ENCODE results near the gene TTC19. TPM values are rescaled to one million over a fixed set of nuclear protein-coding genes. Genes with fewer than 3 reads are reported as not detected.
A peak's percentile ranks its signal among the peaks of the same experiment; 100 is the strongest.

The TTC19 gene
- total RNA-seq, 1 experiment from 2014 or later, result 20.2 TPM

DNA sequence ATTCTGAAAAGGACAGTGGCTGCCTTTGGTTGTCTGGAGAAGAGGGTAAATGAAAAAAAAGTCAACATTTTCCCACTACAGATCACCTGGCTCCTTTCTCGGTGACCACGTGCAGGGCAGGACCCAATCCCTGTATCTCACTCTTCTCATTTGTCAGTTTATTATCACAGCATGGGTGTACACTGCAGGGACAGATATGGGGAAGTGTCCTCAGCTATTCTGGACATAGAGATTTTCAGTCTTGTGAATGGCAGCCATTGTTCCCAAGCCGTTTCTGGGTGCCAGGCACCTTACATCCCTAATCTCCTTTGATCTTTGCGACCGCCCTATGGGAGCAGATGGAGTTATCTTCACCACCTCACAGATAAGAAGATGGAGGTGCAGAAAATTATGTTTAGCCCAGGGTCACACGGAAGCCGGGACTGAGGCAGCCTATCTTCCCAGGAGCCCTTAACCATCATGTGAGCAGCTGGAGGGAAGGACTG, 47.5 kb upstream of the TTC19 start:
- H3K4me3 Mint-ChIP-seq (ENCODE audit: unreplicated experiment), result no peak overlapping the region
- H3K27me3 Mint-ChIP-seq (ENCODE audit: insufficient read depth, unreplicated experiment), result no peaks in the 10 kb centered on the region
- H3K4me1 Mint-ChIP-seq (ENCODE audit: low read depth, unreplicated experiment), result no peaks in the 10 kb centered on the region
- ChIA-PET CTCF (no interaction called here), POLR2A (no interaction called here)
- no peaks in the 10 kb centered on the region for H3K9me3 Mint-ChIP-seq (ENCODE audit: unreplicated experiment)
- Histone ChIP-seq H3K27me3 (replicated peaks; ENCODE audit: control insufficient read depth, insufficient read depth, low read length) (no peaks in the 10 kb centered on the region), H3K9me3 (no peaks in the 10 kb centered on the region), H3K36me3 (ENCODE audit: control insufficient read depth, insufficient read depth, low read length) (no peaks in the 10 kb centered on the region), H3K4me3 (ENCODE audit: low read depth, low read length) (no peak overlapping the region), H3K4me1 (peaks cover 24% of the 10 kb centered on the region)
- intact Hi-C loops (cut with micrococcal nuclease; ENCODE audit: unreplicated experiment), result no loop called here
- TF ChIP-seq, protein P1, sequence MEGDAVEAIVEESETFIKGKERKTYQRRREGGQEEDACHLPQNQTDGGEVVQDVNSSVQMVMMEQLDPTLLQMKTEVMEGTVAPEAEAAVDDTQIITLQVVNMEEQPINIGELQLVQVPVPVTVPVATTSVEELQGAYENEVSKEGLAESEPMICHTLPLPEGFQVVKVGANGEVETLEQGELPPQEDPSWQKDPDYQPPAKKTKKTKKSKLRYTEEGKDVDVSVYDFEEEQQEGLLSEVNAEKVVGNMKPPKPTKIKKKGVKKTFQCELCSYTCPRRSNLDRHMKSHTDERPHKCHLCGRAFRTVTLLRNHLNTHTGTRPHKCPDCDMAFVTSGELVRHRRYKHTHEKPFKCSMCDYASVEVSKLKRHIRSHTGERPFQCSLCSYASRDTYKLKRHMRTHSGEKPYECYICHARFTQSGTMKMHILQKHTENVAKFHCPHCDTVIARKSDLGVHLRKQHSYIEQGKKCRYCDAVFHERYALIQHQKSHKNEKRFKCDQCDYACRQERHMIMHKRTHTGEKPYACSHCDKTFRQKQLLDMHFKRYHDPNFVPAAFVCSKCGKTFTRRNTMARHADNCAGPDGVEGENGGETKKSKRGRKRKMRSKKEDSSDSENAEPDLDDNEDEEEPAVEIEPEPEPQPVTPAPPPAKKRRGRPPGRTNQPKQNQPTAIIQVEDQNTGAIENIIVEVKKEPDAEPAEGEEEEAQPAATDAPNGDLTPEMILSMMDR (IDR thresholded peaks at IDR 0.05; ENCODE audit: insufficient read depth in 1 of 2, low read depth in 1 of 2, low read length in 1 of 2, severe bottlenecking in 1 of 2, unreplicated experiment in 1 of 2), result no peak
- H3K27ac Mint-ChIP-seq (ENCODE audit: unreplicated experiment), result peak overlapping the region; percentile 35
- peak in 1 of 2 experiments; percentile 64 for DNase-seq
- H3K36me3 Mint-ChIP-seq (ENCODE audit: insufficient read depth, unreplicated experiment), result no peaks in the 10 kb centered on the region
- BruUV-seq (replicated peaks), result no TSS peak

DNA sequence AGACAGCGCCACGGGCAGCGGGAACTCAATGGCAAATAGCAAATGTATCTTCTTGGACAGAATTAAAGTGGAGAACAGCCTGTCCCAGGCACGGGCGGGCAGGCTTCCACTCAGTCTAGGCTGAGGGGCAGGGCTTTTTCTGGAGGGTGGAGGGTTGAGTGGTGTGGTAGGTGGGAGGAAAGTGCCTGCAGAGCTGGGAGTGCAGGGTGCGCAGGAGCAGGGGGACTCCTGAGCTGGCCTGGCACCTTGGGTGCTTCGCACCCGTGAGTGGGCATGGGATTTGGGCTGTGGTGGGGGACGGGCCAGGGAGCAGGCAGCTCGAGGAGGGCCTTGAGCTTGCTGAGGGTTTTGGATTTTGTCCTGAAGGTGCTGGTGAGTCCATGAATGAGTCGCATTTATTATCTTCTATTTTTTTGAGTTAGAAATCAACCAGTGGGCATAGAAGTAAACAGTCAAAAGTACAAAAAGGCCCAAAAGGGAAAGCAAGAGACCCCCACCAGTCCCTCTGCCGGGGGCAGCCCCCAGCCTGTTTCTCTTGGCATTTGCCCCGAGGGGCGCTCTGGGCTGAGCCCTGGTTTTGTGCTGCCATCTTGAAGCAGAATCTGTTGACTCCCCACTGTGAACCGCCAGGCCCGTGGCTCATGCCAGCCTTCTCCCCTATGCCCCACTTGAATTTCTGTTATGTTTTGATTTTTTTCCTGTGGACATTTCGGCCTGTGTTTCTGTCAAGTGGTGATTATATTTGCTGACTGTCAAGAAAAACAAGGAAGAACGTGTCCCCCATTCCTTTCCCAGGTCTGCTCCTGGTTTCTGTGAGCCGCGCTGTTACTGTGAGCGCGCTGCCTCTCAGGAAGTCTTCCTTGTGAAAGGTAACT, 46.5 kb upstream of the TTC19 start:
- DNase-seq, result no peak
- no TSS peak for BruUV-seq (replicated peaks)
- H3K9me3 ChIP-seq, result no peaks in the 10 kb centered on the region
- peaks cover under 1% of the 10 kb centered on the region for H3K4me1 Mint-ChIP-seq (ENCODE audit: low read depth, unreplicated experiment)
- CTCF ChIA-PET, result no interaction called here
- H3K27ac Mint-ChIP-seq (ENCODE audit: unreplicated experiment), result no peak overlapping the region
- peaks cover 24% of the 10 kb centered on the region for H3K4me1 ChIP-seq
- POLR2A ChIA-PET, result no interaction called here
- H3K4me3 ChIP-seq (ENCODE audit: low read depth, low read length), result no peak overlapping the region
- intact Hi-C loops (cut with micrococcal nuclease; ENCODE audit: unreplicated experiment), result no loop called here
- H3K36me3 ChIP-seq (ENCODE audit: control insufficient read depth, insufficient read depth, low read length), result no peaks in the 10 kb centered on the region
- TF ChIP-seq, protein P1 (IDR thresholded peaks at IDR 0.05; ENCODE audit: insufficient read depth in 1 of 2, low read depth in 1 of 2, low read length in 1 of 2, severe bottlenecking in 1 of 2, unreplicated experiment in 1 of 2), result no peak
- no peaks in the 10 kb centered on the region for H3K27me3 Mint-ChIP-seq (ENCODE audit: insufficient read depth, unreplicated experiment)
- no peak overlapping the region for H3K4me3 Mint-ChIP-seq (ENCODE audit: unreplicated experiment)
- H3K36me3 Mint-ChIP-seq (ENCODE audit: insufficient read depth, unreplicated experiment), result no peaks in the 10 kb centered on the region
- H3K27me3 ChIP-seq (replicated peaks; ENCODE audit: control insufficient read depth, insufficient read depth, low read length), result no peaks in the 10 kb centered on the region
- H3K9me3 Mint-ChIP-seq (ENCODE audit: unreplicated experiment), result no peaks in the 10 kb centered on the region

- TF ChIP-seq, protein P1 (IDR thresholded peaks at IDR 0.05; ENCODE audit: insufficient read depth in 1 of 2, low read depth in 1 of 2, low read length in 1 of 2, severe bottlenecking in 1 of 2, unreplicated experiment in 1 of 2), result no peak
- H3K36me3 Mint-ChIP-seq (ENCODE audit: insufficient read depth, unreplicated experiment), result no peaks in the 10 kb centered on the region
- Histone ChIP-seq H3K36me3 (ENCODE audit: control insufficient read depth, insufficient read depth, low read length) (no peaks in the 10 kb centered on the region), H3K4me3 (ENCODE audit: low read depth, low read length) (no peak overlapping the region), H3K9me3 (no peaks in the 10 kb centered on the region), H3K27me3 (replicated peaks; ENCODE audit: control insufficient read depth, insufficient read depth, low read length) (no peaks in the 10 kb centered on the region), H3K4me1 (peaks cover 24% of the 10 kb centered on the region)
- DNase-seq, result no peak
- intact Hi-C loops (cut with micrococcal nuclease; ENCODE audit: unreplicated experiment), result no loop called here
- no TSS peak for BruUV-seq (replicated peaks)
- ChIA-PET CTCF (no interaction called here), POLR2A (no interaction called here)
- H3K4me1 Mint-ChIP-seq (ENCODE audit: low read depth, unreplicated experiment), result peaks cover 9% of the 10 kb centered on the region
- no peaks in the 10 kb centered on the region for H3K9me3 Mint-ChIP-seq (ENCODE audit: unreplicated experiment)
- H3K27me3 Mint-ChIP-seq (ENCODE audit: insufficient read depth, unreplicated experiment), result no peaks in the 10 kb centered on the region
- H3K27ac Mint-ChIP-seq (ENCODE audit: unreplicated experiment), result no peak overlapping the region
- H3K4me3 Mint-ChIP-seq (ENCODE audit: unreplicated experiment), result no peak overlapping the region
These were observed 45.4 kb upstream of the TTC19 start for GRCh38 chr17:15954222-15954621.
